Measurements from ENCODE around the gene ZNF48.

- TF ChIP-seq CTCF (IDR thresholded peaks at IDR 0.05; ENCODE audit: low read length) (no peak), EZH2 (optimal IDR thresholded peaks at IDR 0.05; ENCODE audit: low read depth, low read length) (no peak)
Observed at GRCh38 chr16:30437511-30438046, 42.4 kb downstream of the ZNF48 start.
